Liver (tissue), 9 donors: Measurements from ENCODE around the gene POU4F3. TPM values are rescaled to one million over a fixed set of nuclear protein-coding genes. Genes with fewer than 3 reads are reported as not detected.
A peak's percentile ranks its signal among the peaks of the same experiment; 100 is the strongest.

Experiments
- DNase-seq: peaks from one replicate; pipeline ENCODE4 v3.0.0-alpha.2; 2017; ENCODE audit warnings: low spot score
- H3K27ac ChIP-seq, 2 donors: one replicate each; pipeline ENCODE4 v1.7.0; 2013; ENCODE audit warnings: inconsistent platforms in 2 of 2, low read length in 2 of 2, control low read depth in 1 of 2, low read depth in 1 of 2, mild to moderate bottlenecking in 1 of 2
- H3K27me3 ChIP-seq, 4 donors: one replicate each; pipeline versions ENCODE4 v1.6.1 to v1.7.0; 2013; ENCODE audit warnings: low read length in 3 of 4, inconsistent platforms in 1 of 4, mild to moderate bottlenecking in 1 of 4, moderate library complexity in 1 of 4; ENCODE audit not compliant: control insufficient read depth in 4 of 4, insufficient read depth in 4 of 4
- H3K36me3 ChIP-seq, 4 donors: one replicate each; pipeline versions ENCODE4 v1.6.1 to v1.7.0; 2013; ENCODE audit warnings: low read length in 3 of 4, mild to moderate bottlenecking in 3 of 4, low read depth in 1 of 4, moderate library complexity in 1 of 4; ENCODE audit not compliant: control insufficient read depth in 4 of 4, insufficient read depth in 3 of 4
- H3K4me1 ChIP-seq, 4 donors: one replicate each; pipeline versions ENCODE4 v1.6.1 to v1.7.0; 2013; ENCODE audit warnings: low read length in 3 of 4, mild to moderate bottlenecking in 3 of 4, moderate library complexity in 1 of 4; ENCODE audit not compliant: control insufficient read depth in 4 of 4, insufficient read depth in 4 of 4
- H3K4me3 ChIP-seq, 3 donors: one replicate each; pipeline versions ENCODE4 v1.6.1 to v1.7.0; 2013; ENCODE audit warnings: low read length in 3 of 3, control low read depth in 1 of 3, low read depth in 1 of 3, mild to moderate bottlenecking in 1 of 3
- H3K9ac ChIP-seq, 2 donors: one replicate each; pipeline ENCODE4 v1.7.0; 2013; ENCODE audit warnings: low read length in 2 of 2, mild to moderate bottlenecking in 2 of 2, moderate library complexity in 2 of 2, control low read depth in 1 of 2, low read depth in 1 of 2
- H3K9me3 ChIP-seq, 4 donors: one replicate each; pipeline versions ENCODE4 v1.6.1 to v1.7.0; 2013; ENCODE audit warnings: low read length in 3 of 4; ENCODE audit not compliant: control insufficient read depth in 4 of 4
- EGR1 ChIP-seq, 2 donors: IDR thresholded peaks; 2 replicates each; pipeline ENCODE4 v1.6.1; 2016 to 2018; ENCODE audit warnings: antibody characterized with exemption in 2 of 2, low read depth in 2 of 2
- FOXA1 ChIP-seq: IDR thresholded peaks from 2 replicates; pipeline ENCODE4 v1.6.1; 2016; ENCODE audit warnings: antibody characterized with exemption
- GABPA ChIP-seq, 2 donors: IDR thresholded peaks in 1 of 2; conservative IDR thresholded peaks in 1 of 2; 2 replicates each; pipeline ENCODE4 v1.6.1; 2016; ENCODE audit warnings: antibody characterized with exemption in 2 of 2, mild to moderate bottlenecking in 1 of 2, moderate library complexity in 1 of 2
- HNF4A ChIP-seq, 2 donors: conservative IDR thresholded peaks; 2 replicates each; pipeline ENCODE4 v1.6.1; 2016; ENCODE audit warnings: antibody characterized with exemption in 2 of 2, mild to moderate bottlenecking in 2 of 2
- HNF4G ChIP-seq: IDR thresholded peaks from 2 replicates; pipeline ENCODE4 v1.6.1; 2016; ENCODE audit warnings: antibody characterized with exemption
- NR2F2 ChIP-seq: IDR thresholded peaks from 2 replicates; pipeline ENCODE4 v1.6.1; 2016; ENCODE audit warnings: antibody characterized with exemption
- SP1 ChIP-seq: IDR thresholded peaks from 2 replicates; pipeline ENCODE4 v1.6.1; 2018; ENCODE audit warnings: antibody characterized with exemption, mild to moderate bottlenecking
- TAF1 ChIP-seq: conservative IDR thresholded peaks from 2 replicates; pipeline ENCODE4 v1.6.1; 2016; ENCODE audit warnings: antibody characterized with exemption, mild to moderate bottlenecking
- YY1 ChIP-seq: IDR thresholded peaks from 2 replicates; pipeline ENCODE4 v1.6.1; 2016; ENCODE audit warnings: antibody characterized with exemption, mild to moderate bottlenecking
- WGBS: extraction: QIAGEN DNeasy Blood & Tissue Kit; methylation state at CpG from one replicate; pipeline ENCODE4 v1.1.7; 2013; 5-methylcytosine and 5-hydroxymethylcytosine counted together
- polyA plus RNA-seq, 2 donors: library from polyadenylated mRNA; stranded (reverse) in 1 of 2; unstranded in 1 of 2; fragments of 200-250 nt in 1 of 2; fragments of >200 nt in 1 of 2; fragmentation: Nextera tagmentation in 1 of 2; extraction: Ambion mirVana in 1 of 2; gene quantifications; one replicate each; pipeline versions ENCODE4 v1.2.1 to v1.2.3, GENCODE V29; 2013 to 2015
- total RNA-seq, 2 donors: library from RNA; depleted of rRNA; stranded (reverse); fragments of >200 nt; gene quantifications; one replicate each; pipeline ENCODE4 v1.2.3, GENCODE V29; 2014
- TF ChIP-seq, protein P1 (sequence below): IDR thresholded peaks from 2 replicates; pipeline ENCODE4 v1.6.1; 2016; ENCODE audit warnings: antibody characterized with exemption
- TF ChIP-seq, protein P2 (sequence below): fragments of 150-350 bp; IDR thresholded peaks from 2 replicates; pipeline ENCODE4 v1.5.1; 2017; ENCODE audit warnings: improper control_type of control experiment, low read depth, low read length; ENCODE audit not compliant: missing input control
- TF ChIP-seq, protein P3 (sequence below): IDR thresholded peaks from 2 replicates; pipeline ENCODE4 v1.6.1; 2016; ENCODE audit warnings: antibody characterized with exemption, mild to moderate bottlenecking
- TF ChIP-seq, protein P4 (sequence below): IDR thresholded peaks from 2 replicates; pipeline ENCODE4 v1.6.1; 2016; ENCODE audit warnings: antibody characterized with exemption
- TF ChIP-seq, protein P5 (sequence below): IDR thresholded peaks from 2 replicates; pipeline ENCODE4 v1.6.1; 2016; ENCODE audit warnings: antibody characterized with exemption
- donor health status: healthy.
- donor health status: healthy.
- donor health status: healthy.
- donor health status: healthy.
- donor health status: healthy.

The POU4F3 gene
- total and polyA plus RNA-seq, 4 donors, result not detected

DNA sequence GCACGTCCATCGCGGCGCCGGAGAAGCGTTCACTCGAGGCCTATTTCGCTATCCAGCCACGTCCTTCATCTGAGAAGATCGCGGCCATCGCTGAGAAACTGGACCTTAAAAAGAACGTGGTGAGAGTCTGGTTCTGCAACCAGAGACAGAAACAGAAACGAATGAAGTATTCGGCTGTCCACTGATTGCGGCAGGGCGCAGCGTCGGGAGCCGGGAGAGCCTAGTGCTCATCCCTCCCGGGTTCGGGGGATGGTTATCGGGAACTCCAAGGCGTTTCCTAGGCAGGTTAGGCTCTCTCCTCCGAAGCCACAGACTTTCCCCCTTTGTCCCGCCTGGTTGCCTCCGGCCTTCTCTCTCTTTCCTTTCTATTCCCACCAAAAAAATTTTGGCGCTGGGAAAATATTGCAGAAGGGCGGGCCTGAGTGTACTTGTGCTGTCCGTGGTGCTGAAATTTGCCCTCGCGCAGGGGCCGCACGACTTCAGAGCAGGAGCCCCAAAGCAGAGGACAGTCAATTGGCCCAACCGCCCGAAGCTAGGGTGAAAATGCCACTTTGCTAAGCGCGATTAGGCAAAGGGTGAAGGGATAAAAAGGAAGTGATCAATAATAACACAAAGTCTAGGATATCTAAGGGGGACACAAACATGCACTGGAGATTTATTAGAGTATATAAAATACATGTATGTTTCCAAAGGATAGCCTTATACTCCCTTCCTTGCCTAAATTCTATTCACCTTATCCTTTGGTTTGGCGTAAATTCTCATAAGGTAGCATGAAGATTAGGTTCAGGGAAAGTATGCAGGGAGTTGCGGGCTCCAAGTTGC, 1.8 kb downstream of the POU4F3 start:
- no peaks in the 10 kb centered on the region for H3K36me3 ChIP-seq
- peaks cover 0 to 9% (median 5%) of the 10 kb centered on the region in 4 donors for H3K4me1 ChIP-seq
- TF ChIP-seq, protein P1, sequence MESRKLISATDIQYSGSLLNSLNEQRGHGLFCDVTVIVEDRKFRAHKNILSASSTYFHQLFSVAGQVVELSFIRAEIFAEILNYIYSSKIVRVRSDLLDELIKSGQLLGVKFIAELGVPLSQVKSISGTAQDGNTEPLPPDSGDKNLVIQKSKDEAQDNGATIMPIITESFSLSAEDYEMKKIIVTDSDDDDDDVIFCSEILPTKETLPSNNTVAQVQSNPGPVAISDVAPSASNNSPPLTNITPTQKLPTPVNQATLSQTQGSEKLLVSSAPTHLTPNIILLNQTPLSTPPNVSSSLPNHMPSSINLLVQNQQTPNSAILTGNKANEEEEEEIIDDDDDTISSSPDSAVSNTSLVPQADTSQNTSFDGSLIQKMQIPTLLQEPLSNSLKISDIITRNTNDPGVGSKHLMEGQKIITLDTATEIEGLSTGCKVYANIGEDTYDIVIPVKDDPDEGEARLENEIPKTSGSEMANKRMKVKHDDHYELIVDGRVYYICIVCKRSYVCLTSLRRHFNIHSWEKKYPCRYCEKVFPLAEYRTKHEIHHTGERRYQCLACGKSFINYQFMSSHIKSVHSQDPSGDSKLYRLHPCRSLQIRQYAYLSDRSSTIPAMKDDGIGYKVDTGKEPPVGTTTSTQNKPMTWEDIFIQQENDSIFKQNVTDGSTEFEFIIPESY, result no peak
- TF ChIP-seq HNF4G (no peak), FOXA1 (no peak), GABPA (IDR thresholded peaks at IDR 0.05 in 1 of 2, conservative IDR thresholded peaks at IDR 0.05 in 1 of 2) (no peak)
- TF ChIP-seq, protein P2, sequence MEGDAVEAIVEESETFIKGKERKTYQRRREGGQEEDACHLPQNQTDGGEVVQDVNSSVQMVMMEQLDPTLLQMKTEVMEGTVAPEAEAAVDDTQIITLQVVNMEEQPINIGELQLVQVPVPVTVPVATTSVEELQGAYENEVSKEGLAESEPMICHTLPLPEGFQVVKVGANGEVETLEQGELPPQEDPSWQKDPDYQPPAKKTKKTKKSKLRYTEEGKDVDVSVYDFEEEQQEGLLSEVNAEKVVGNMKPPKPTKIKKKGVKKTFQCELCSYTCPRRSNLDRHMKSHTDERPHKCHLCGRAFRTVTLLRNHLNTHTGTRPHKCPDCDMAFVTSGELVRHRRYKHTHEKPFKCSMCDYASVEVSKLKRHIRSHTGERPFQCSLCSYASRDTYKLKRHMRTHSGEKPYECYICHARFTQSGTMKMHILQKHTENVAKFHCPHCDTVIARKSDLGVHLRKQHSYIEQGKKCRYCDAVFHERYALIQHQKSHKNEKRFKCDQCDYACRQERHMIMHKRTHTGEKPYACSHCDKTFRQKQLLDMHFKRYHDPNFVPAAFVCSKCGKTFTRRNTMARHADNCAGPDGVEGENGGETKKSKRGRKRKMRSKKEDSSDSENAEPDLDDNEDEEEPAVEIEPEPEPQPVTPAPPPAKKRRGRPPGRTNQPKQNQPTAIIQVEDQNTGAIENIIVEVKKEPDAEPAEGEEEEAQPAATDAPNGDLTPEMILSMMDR, result no peak
- TF ChIP-seq, protein P3, sequence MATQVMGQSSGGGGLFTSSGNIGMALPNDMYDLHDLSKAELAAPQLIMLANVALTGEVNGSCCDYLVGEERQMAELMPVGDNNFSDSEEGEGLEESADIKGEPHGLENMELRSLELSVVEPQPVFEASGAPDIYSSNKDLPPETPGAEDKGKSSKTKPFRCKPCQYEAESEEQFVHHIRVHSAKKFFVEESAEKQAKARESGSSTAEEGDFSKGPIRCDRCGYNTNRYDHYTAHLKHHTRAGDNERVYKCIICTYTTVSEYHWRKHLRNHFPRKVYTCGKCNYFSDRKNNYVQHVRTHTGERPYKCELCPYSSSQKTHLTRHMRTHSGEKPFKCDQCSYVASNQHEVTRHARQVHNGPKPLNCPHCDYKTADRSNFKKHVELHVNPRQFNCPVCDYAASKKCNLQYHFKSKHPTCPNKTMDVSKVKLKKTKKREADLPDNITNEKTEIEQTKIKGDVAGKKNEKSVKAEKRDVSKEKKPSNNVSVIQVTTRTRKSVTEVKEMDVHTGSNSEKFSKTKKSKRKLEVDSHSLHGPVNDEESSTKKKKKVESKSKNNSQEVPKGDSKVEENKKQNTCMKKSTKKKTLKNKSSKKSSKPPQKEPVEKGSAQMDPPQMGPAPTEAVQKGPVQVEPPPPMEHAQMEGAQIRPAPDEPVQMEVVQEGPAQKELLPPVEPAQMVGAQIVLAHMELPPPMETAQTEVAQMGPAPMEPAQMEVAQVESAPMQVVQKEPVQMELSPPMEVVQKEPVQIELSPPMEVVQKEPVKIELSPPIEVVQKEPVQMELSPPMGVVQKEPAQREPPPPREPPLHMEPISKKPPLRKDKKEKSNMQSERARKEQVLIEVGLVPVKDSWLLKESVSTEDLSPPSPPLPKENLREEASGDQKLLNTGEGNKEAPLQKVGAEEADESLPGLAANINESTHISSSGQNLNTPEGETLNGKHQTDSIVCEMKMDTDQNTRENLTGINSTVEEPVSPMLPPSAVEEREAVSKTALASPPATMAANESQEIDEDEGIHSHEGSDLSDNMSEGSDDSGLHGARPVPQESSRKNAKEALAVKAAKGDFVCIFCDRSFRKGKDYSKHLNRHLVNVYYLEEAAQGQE, result peak; percentile 100
- TF ChIP-seq, protein P4, sequence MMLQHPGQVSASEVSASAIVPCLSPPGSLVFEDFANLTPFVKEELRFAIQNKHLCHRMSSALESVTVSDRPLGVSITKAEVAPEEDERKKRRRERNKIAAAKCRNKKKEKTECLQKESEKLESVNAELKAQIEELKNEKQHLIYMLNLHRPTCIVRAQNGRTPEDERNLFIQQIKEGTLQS, result no peak
- peaks cover 9 to 32% (median 20%) of the 10 kb centered on the region in 4 donors for H3K27me3 ChIP-seq
- no peak overlapping the region for H3K4me3 ChIP-seq
- DNase-seq, result peak; percentile 66
- H3K27ac ChIP-seq, result no peak overlapping the region
- H3K9me3 ChIP-seq, result no peaks in the 10 kb centered on the region
- WGBS, result 9% methylated on average over 40 of the region's 40 CpGs
- H3K9ac ChIP-seq, result no peak overlapping the region

DNA sequence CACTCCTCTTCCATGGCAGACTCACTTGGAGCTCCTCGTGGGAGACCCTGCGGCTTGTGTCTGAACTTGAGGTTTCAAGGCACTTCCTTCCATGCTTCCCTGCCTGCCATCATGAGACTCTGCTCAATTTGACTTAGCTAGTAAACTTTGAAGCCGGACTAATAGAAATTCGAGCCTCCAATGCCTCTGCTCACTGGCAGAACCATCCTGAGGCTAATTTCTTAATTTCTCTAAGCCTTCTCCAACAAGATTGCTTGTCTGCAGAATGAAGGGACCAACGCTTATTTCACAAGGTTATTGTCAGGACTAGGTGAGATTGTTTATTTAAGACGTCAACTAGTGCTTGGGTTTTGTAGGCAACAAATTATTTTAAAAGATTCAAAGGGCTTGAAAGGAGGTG, 3.2 kb downstream of the POU4F3 start:
- no peak for TF ChIP-seq HNF4G
- TF ChIP-seq, protein P2, result no peak
- no peak for TF ChIP-seq NR2F2
- no peak for TF ChIP-seq FOXA1
- TF ChIP-seq, protein P5, sequence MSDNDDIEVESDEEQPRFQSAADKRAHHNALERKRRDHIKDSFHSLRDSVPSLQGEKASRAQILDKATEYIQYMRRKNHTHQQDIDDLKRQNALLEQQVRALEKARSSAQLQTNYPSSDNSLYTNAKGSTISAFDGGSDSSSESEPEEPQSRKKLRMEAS, result no peak
- TF ChIP-seq YY1, result no peak
- no peak for TF ChIP-seq GABPA (IDR thresholded peaks at IDR 0.05 in 1 of 2, conservative IDR thresholded peaks at IDR 0.05 in 1 of 2)
- no peak for TF ChIP-seq HNF4A (conservative IDR thresholded peaks at IDR 0.05)
- no peak for TF ChIP-seq SP1
- TF ChIP-seq, protein P4, result no peak
- TF ChIP-seq, protein P1, result no peak
- no peak for TF ChIP-seq TAF1
- no peak for TF ChIP-seq EGR1 (IDR thresholded peaks at IDR 0.05; ENCODE audit: low read depth in 2 of 2)
- Histone ChIP-seq H3K9ac (no peak overlapping the region), H3K4me3 (no peak overlapping the region), H3K36me3 (no peaks in the 10 kb centered on the region), H3K9me3 (no peaks in the 10 kb centered on the region), H3K27ac (no peak overlapping the region), H3K27me3 (peaks cover 6 to 25% (median 21%) of the 10 kb centered on the region in 4 donors), H3K4me1 (peaks cover 0 to 13% (median 7%) of the 10 kb centered on the region in 4 donors)
- 5% methylated on average over 6 of the region's 6 CpGs for WGBS
- DNase-seq, result no peak
